Measurements from ENCODE around the gene DLG4.

- no peak for TF ChIP-seq CTCF (IDR thresholded peaks at IDR 0.05; ENCODE audit: poor library complexity)
- TF ChIP-seq EZH2 (IDR thresholded peaks at IDR 0.05; ENCODE audit: borderline replicate concordance) = no peak
Observed at GRCh38 chr17:7246779-7247178, 27.1 kb upstream of the DLG4 start.

Measured in hepatocyte (in vitro differentiated cells).